Neuron (in vitro differentiated cells): ENCODE results near the gene SGSM1.

Experiments
- H2AFZ ChIP-seq: one replicate; pipeline ENCODE4 v1.6.1; 2013; ENCODE audit warnings: low read depth, mild to moderate bottlenecking, inconsistent platforms, low read length, moderate library complexity
- H3K27me3 ChIP-seq: one replicate; pipeline ENCODE4 v1.6.1; 2013; ENCODE audit warnings: low read length; ENCODE audit not compliant: insufficient read depth
- H3K36me3 ChIP-seq: one replicate; pipeline ENCODE4 v1.6.1; 2013; ENCODE audit warnings: low read length; ENCODE audit not compliant: insufficient read depth
- H3K4me1 ChIP-seq: one replicate; pipeline ENCODE4 v1.6.1; 2013; ENCODE audit warnings: low read length; ENCODE audit not compliant: insufficient read depth
- H3K4me3 ChIP-seq: 2 replicates; pipeline ENCODE4 v1.5.1; 2013; ENCODE audit warnings: mild to moderate bottlenecking, low read length, moderate library complexity
- H3K9me3 ChIP-seq: one replicate; pipeline ENCODE4 v1.6.1; 2013; ENCODE audit warnings: low read length

Gene SGSM1

GRCh38 chr22:24812950-24813775 lies 7.2 kb downstream of the SGSM1 start:
- H3K9me3 ChIP-seq: no peaks in the 10 kb centered on the region
- H3K27me3 ChIP-seq: peaks cover 2% of the 10 kb centered on the region
- no peak overlapping the region for H3K4me3 ChIP-seq
- no peak overlapping the region for H2AFZ ChIP-seq
- H3K4me1 ChIP-seq: peaks cover 7% of the 10 kb centered on the region
- no peaks in the 10 kb centered on the region for H3K36me3 ChIP-seq

GRCh38 chr22:24813861-24814770 lies 8.1 kb downstream of the SGSM1 start:
- no peak overlapping the region for H2AFZ ChIP-seq
- H3K36me3 ChIP-seq: no peaks in the 10 kb centered on the region
- H3K4me1 ChIP-seq: peaks cover 7% of the 10 kb centered on the region
- H3K9me3 ChIP-seq: no peaks in the 10 kb centered on the region
- no peak overlapping the region for H3K4me3 ChIP-seq
- peaks cover 2% of the 10 kb centered on the region for H3K27me3 ChIP-seq

GRCh38 chr22:24816806-24817205 lies 10.8 kb downstream of the SGSM1 start:
- H3K27me3 ChIP-seq: peaks cover 2% of the 10 kb centered on the region
- no peak overlapping the region for H2AFZ ChIP-seq
- no peak overlapping the region for H3K4me3 ChIP-seq
- H3K9me3 ChIP-seq: no peaks in the 10 kb centered on the region
- no peaks in the 10 kb centered on the region for H3K4me1 ChIP-seq
- no peaks in the 10 kb centered on the region for H3K36me3 ChIP-seq

- Histone ChIP-seq H2AFZ (no peak overlapping the region), H3K27me3 (no peaks in the 10 kb centered on the region), H3K36me3 (no peaks in the 10 kb centered on the region), H3K9me3 (no peaks in the 10 kb centered on the region), H3K4me3 (no peak overlapping the region), H3K4me1 (no peaks in the 10 kb centered on the region)
Measured at GRCh38 chr22:24819487-24819886, 13.5 kb downstream of the SGSM1 start.

GRCh38 chr22:24819911-24820461 lies 14.0 kb downstream of the SGSM1 start:
- Histone ChIP-seq H3K4me1 (no peaks in the 10 kb centered on the region), H3K36me3 (no peaks in the 10 kb centered on the region), H3K9me3 (no peaks in the 10 kb centered on the region), H3K4me3 (no peak overlapping the region), H2AFZ (no peak overlapping the region), H3K27me3 (no peaks in the 10 kb centered on the region)

GRCh38 chr22:24822471-24822870 lies 16.5 kb downstream of the SGSM1 start:
- Histone ChIP-seq H3K36me3 (no peaks in the 10 kb centered on the region), H3K4me1 (no peaks in the 10 kb centered on the region), H3K4me3 (no peak overlapping the region), H2AFZ (no peak overlapping the region), H3K9me3 (no peaks in the 10 kb centered on the region), H3K27me3 (no peaks in the 10 kb centered on the region)

- Histone ChIP-seq H3K27me3 (no peaks in the 10 kb centered on the region), H3K4me1 (no peaks in the 10 kb centered on the region), H3K4me3 (no peak overlapping the region), H2AFZ (no peak overlapping the region), H3K36me3 (no peaks in the 10 kb centered on the region), H3K9me3 (no peaks in the 10 kb centered on the region)
Measured at GRCh38 chr22:24823787-24824186, 17.8 kb downstream of the SGSM1 start.

GRCh38 chr22:24824250-24824649 lies 18.2 kb downstream of the SGSM1 start:
- Histone ChIP-seq H3K9me3 (no peaks in the 10 kb centered on the region), H3K27me3 (no peaks in the 10 kb centered on the region)

GRCh38 chr22:24824915-24825314 lies 18.9 kb downstream of the SGSM1 start:
- H3K4me1 ChIP-seq: no peaks in the 10 kb centered on the region
- no peak overlapping the region for H3K4me3 ChIP-seq
- no peaks in the 10 kb centered on the region for H3K27me3 ChIP-seq
- H3K36me3 ChIP-seq: no peaks in the 10 kb centered on the region
- H2AFZ ChIP-seq: no peak overlapping the region
- no peaks in the 10 kb centered on the region for H3K9me3 ChIP-seq

More at GRCh38 chr22:24824250-24824649, 18.2 kb downstream of the SGSM1 start:
- Histone ChIP-seq H3K36me3 (no peaks in the 10 kb centered on the region), H3K4me3 (no peak overlapping the region), H2AFZ (no peak overlapping the region), H3K4me1 (no peaks in the 10 kb centered on the region)

- H3K9me3 ChIP-seq: no peaks in the 10 kb centered on the region
- no peak overlapping the region for H2AFZ ChIP-seq
- no peaks in the 10 kb centered on the region for H3K36me3 ChIP-seq
- no peaks in the 10 kb centered on the region for H3K4me1 ChIP-seq
- peaks cover 14% of the 10 kb centered on the region for H3K27me3 ChIP-seq
- no peak overlapping the region for H3K4me3 ChIP-seq
Measured at GRCh38 chr22:24826710-24827285, 20.8 kb downstream of the SGSM1 start.

GRCh38 chr22:24827296-24827695 lies 21.3 kb downstream of the SGSM1 start:
- Histone ChIP-seq H3K27me3 (peaks cover 14% of the 10 kb centered on the region), H3K4me1 (no peaks in the 10 kb centered on the region), H3K4me3 (no peak overlapping the region), H2AFZ (no peak overlapping the region), H3K36me3 (no peaks in the 10 kb centered on the region), H3K9me3 (no peaks in the 10 kb centered on the region)

GRCh38 chr22:24830205-24830979 lies 24.4 kb downstream of the SGSM1 start:
- no peaks in the 10 kb centered on the region for H3K4me1 ChIP-seq

More at GRCh38 chr22:24830205-24830979, 24.4 kb downstream of the SGSM1 start:
- no peaks in the 10 kb centered on the region for H3K9me3 ChIP-seq
- no peak overlapping the region for H2AFZ ChIP-seq
- H3K27me3 ChIP-seq: peaks cover 14% of the 10 kb centered on the region
- no peak overlapping the region for H3K4me3 ChIP-seq
- H3K36me3 ChIP-seq: no peaks in the 10 kb centered on the region
